HG03108 (cell line): ENCODE data around the gene AP3D1.
A peak's percentile ranks its signal among the peaks of the same experiment; 100 is the strongest.
"Not testable (repeated sequence)": the region's sequence is repeated elsewhere in the genome, so short reads cannot be mapped to it uniquely, and the experiment has no call there.

Source experiments
- ATAC-seq: cut with Tn5 transposase; IDR thresholded peaks from one replicate; pipeline ENCODE4 v1.9.1; 2021; ENCODE audit warnings: moderate library complexity; ENCODE audit not compliant: unreplicated experiment

Gene AP3D1

GRCh38 chr19:2151339-2152229 is at the start of gene AP3D1:
Gene AP3D1, minus strand, starts transcription at chr19:2151566. Its CDS starts 232 bp downstream, at chr19:2151334.
- ATAC-seq = peak; percentile 88

DNA sequence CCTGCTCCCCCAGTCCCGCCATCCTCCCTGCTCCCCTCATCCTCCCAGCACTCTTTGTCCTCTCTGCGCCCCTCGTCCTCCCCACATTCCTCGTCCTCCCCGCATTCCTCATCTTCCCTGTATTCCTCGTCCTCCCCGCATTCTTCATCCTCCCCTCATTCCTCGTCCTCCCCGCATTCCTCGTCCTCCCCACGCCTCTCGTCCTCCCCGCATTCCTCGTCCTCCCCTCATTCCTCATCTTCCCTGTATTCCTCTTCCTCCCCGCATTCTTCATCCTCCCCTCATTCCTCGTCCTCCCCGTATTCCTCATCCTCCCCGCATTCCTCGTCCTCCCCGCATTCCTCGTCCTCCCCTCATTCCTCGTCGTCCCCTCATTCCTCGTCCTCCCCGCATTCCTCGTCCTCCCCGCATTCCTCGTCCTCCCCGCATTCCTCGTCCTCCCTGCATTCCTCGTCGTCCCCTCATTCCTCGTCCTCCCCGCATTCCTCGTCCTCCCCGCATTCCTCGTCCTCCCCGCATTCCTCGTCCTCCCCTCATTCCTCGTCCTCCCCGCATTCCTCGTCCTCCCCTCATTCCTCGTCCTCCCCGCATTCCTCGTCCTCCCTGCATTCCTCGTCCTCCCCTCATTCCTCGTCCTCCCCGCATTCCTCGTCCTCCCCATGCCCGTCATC is 49.4 kb upstream of the AP3D1 start:
- ATAC-seq = not testable (repeated sequence)

- no peak for ATAC-seq
Observed at GRCh38 chr19:2199861-2200623, 48.7 kb upstream of the AP3D1 start.

DNA sequence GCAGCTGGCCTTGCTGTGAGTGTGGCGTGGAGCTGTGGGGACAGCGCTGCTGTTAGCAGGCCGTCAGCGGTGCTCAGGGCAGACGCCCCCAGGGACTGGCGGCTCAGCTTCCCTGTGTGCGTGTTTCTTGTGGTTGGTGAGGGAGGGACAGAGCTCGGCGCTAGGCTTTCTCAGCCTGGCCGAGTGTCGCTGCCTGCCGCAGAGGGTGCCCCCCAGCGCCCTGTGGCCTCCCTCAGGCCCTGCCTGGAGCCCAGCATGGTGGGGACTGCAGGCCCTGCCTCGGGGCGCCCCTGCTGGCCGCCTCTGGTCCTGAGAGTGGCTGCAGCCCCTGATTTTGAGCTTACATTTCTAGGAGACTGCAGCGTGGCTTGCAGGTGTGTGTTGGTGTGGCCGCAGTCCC is 47.8 kb upstream of the AP3D1 start:
- no peak for ATAC-seq

GRCh38 chr19:2198317-2198716 is 47.0 kb upstream of the AP3D1 start:
- ATAC-seq = no peak

- no peak for ATAC-seq
Observed at GRCh38 chr19:2197270-2197669, 45.9 kb upstream of the AP3D1 start.

DNA sequence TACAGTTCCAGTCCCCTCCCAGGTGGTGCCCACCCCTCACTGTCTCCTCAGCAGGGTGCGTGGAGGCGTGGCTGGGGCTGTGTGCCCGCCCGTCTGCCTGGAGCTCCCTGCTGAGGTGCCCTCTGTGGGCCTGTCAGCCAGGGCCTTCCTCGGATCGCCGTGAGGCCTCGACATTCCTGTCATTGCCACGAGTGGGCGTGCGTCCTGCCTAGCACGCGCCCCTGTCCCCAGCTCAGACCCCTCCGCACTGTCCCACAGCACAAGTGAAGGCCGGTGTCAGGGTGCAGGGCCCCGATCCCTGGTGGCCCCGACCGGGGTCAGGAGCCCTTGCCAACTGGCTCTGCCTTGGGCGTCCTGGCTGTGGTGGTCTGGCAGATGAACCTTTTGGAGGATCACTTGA is 44.5 kb upstream of the AP3D1 start:
- no peak for ATAC-seq

DNA sequence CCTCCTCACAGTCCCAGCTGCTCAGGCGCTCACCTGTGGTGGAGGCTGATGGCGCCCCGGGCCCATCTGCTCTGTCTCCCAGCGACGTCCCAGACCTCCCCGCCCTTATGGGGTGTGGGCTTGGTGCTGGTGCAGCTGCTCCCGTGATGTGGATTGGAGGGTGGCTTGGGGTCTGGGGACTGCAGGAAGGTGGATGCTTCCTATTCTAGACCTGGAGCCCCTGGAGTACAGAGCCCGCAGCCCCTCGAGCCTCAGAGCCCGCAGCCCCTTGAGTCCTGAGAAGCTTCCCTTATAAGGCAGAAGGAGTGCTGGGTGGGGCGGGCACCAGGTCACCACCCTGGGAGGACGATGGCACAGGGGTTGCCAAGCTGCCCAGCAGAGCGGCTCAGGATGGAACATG is 44.0 kb upstream of the AP3D1 start:
- no peak for ATAC-seq

- no peak for ATAC-seq
Observed at GRCh38 chr19:2194513-2195078, 43.2 kb upstream of the AP3D1 start.

DNA sequence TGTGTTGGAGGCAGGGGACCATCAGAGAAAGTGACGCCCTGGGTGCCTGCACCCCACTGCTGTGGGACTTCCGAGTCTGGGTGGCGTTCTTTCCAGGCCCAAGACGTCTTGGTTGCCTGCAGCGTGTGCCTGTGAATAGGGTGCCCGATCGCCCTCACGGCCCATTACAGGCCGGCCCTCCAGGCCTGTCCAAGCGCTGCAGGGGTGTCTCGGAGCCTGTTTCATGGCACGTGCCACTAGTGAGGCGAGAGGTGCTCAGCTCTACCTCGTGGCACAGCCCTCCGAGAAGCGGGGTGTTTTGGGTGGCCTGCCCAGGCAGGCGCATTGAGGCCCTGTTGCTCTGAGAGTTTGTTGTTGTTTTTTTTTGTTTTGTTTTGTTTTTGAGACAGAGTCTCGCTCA is 42.4 kb upstream of the AP3D1 start:
- no peak for ATAC-seq

- ATAC-seq = no peak
Observed at GRCh38 chr19:2192862-2193261, 41.5 kb upstream of the AP3D1 start.

DNA sequence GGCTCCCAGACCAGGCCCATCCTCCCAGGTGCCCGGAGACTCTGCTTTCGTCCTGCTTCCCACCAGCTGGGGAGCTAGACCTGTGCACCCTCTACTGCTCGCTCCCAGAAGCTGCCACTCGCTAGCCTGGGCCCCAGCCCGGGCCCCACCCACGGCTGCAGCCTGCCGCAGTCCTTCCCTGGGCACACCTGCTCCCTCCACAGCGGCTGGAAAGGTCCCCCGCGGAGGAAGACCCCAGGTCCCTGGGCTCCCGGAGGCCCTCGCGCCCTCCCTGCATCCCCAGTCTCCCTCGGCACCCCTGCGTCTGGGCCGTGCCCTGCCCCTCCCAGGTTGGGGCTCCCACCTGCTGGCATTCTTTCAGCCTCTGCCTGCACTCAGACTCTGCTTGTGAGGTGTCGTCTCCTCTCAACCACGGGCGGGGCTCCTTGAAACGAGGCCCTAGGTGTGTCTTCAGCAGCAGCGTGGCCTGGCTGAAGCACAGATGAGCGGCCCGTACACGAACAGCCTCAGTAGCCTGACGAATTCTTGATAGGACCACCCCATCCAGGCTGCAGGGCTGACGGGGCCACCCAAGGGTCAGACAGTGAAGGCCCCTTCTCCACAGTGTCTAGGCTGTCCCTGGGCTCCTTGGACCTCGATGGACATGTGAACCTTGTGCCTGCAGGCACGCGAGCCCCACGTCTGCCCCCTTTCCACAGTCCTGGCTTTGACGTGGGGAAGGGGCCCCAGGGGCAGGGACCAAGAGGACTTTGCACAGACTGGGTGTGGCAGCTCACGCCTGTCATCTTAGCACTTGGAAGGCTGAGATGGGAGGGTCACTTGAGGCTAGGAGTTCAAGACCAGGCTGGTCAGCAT is 40.3 kb upstream of the AP3D1 start:
- ATAC-seq = no peak

- no peak for ATAC-seq
Observed at GRCh38 chr19:2190848-2191455, 39.6 kb upstream of the AP3D1 start.

DNA sequence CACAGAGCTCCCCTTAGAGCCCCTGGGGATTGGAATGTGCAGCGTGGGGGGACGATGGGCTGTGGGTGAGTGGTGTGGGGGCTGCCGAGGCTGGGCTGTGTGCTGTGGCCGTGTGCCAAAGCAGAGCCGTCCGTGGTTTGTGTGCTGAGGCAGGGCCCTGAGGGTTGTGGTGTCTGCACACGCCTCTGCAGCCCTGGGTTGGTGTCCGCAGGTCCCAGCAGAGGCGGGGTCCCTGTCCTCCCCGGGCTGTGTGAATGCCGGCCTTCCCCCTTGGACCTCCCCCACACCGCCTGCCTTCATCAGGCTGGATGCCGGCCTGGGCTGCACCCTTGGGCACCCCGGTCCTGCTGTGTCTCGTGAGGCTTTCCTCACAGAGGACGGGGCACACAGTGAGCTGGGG is 38.5 kb upstream of the AP3D1 start:
- ATAC-seq = no peak

GRCh38 chr19:2188708-2189385 is 37.5 kb upstream of the AP3D1 start:
- no peak for ATAC-seq

DNA sequence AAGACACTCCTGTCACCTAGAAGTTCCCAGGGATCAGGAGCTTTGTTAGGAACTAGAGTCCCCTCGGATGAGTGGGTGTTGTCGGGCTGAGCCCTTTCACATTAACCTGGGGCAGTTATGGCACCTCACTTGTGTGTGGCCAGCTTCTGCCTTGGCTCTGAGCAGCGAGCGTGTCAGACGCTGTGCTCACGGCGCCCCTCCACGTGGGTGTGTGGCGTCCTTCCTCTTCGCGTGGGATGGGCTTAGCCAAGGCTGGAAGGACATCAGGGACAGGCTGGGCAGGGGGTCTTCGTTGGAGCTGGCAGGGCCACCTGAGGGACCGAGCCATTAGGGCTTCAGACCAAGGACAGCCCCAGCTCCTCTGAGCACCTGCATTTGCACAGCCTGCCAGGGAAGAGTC is 35.8 kb upstream of the AP3D1 start:
- ATAC-seq = no peak

DNA sequence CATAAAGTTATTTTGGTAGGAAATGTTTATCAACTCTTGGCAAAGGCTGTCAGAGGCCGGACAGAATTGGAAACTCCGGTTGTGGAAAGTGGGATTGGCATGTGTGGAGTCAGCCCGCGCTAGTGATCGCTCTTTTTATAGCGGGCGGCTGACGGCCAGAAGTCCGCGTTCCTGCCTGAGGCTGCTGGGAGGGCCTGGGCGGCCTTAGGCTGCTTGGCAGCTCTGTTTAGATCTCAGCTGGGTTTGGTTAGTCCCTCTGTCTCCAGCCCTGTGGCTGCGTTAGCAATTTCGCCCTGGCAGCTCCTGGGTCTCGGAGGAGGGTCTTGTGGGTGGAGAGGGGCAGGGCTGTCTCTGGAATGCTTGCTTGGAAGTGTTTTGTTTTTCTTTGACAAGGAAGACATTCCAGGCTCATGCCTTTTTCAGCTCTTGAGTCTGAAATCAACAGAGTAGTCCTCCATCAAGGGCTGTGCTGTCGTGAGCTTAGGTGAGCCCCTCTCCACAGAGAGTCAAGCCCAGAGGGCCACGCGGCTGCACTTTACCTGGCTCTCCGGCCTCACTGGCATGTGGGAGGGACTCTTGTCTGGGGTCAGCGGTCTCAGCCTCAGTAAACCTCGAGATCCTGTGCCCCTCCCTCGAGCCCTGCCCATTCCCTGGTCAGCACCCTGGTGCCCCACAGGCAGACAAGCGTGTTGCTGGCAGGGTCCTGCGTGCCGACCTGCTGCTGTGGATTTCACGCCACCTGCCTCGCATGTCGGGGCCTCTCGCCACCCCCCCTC is 34.9 kb upstream of the AP3D1 start:
- no peak for ATAC-seq

GRCh38 chr19:2185734-2186070 is 34.3 kb upstream of the AP3D1 start:
- no peak for ATAC-seq
